Natural killer cell treated with Interleukin-12 subunit alpha and Interleukin-12 subunit beta and Interleukin-15 and Interleukin-18, amount 100 ng/mL, for 72 hours (primary cell): ENCODE data around the gene MARCHF5. TPM values are rescaled to one million over a fixed set of nuclear protein-coding genes. Genes with fewer than 3 reads are reported as not detected.
"Not testable (repeated sequence)": the region's sequence is repeated elsewhere in the genome, so short reads cannot be mapped to it uniquely, and the experiment has no call there.

Experiments
- ATAC-seq, 2 donors: fragments of 150-1000 bp; cut with Tn5 transposase in 1 of 2; sonication (Bioruptor Pico), chemical (Tn5 transposase) in 1 of 2; 2 replicates each; pipeline ENCODE4 v1.10.0; 2021
- DNase-seq: peaks from one replicate; pipeline ENCODE4 v3.0.0; 2022; ENCODE audit warnings: low spot score
- H3K27ac Mint-ChIP-seq, 2 donors: 1 replicate in 1 of 2; 2 replicates in 1 of 2; pipeline ENCODE4 v1.8.0; 2022; ENCODE audit warnings: mixed read lengths in 2 of 2, mild to moderate bottlenecking in 1 of 2, moderate library complexity in 1 of 2
- H3K27me3 Mint-ChIP-seq, 2 donors: 1 replicate in 1 of 2; 2 replicates in 1 of 2; pipeline ENCODE4 v1.8.0; 2022; ENCODE audit warnings: mixed read lengths in 2 of 2
- H3K36me3 Mint-ChIP-seq: one replicate; pipeline ENCODE4 v1.8.0; 2022; ENCODE audit warnings: mixed read lengths
- H3K4me1 Mint-ChIP-seq, 2 donors: 1 replicate in 1 of 2; 2 replicates in 1 of 2; pipeline ENCODE4 v1.8.0; 2022; ENCODE audit warnings: low read depth in 2 of 2, mixed read lengths in 2 of 2, mild to moderate bottlenecking in 1 of 2
- H3K4me3 Mint-ChIP-seq: one replicate; pipeline ENCODE4 v1.8.0; 2022; ENCODE audit warnings: mixed read lengths
- H3K9me3 Mint-ChIP-seq: 2 replicates; pipeline ENCODE4 v1.8.0; 2022; ENCODE audit warnings: mixed read lengths
- total RNA-seq, 2 donors: library from RNA; stranded (reverse); gene quantifications; one replicate each; pipeline ENCODE4 v1.2.3, GENCODE V29; 2022

MARCHF5 gene
- total RNA-seq, 2 donors from 2014 or later: 26.5 to 32.0 TPM

DNA sequence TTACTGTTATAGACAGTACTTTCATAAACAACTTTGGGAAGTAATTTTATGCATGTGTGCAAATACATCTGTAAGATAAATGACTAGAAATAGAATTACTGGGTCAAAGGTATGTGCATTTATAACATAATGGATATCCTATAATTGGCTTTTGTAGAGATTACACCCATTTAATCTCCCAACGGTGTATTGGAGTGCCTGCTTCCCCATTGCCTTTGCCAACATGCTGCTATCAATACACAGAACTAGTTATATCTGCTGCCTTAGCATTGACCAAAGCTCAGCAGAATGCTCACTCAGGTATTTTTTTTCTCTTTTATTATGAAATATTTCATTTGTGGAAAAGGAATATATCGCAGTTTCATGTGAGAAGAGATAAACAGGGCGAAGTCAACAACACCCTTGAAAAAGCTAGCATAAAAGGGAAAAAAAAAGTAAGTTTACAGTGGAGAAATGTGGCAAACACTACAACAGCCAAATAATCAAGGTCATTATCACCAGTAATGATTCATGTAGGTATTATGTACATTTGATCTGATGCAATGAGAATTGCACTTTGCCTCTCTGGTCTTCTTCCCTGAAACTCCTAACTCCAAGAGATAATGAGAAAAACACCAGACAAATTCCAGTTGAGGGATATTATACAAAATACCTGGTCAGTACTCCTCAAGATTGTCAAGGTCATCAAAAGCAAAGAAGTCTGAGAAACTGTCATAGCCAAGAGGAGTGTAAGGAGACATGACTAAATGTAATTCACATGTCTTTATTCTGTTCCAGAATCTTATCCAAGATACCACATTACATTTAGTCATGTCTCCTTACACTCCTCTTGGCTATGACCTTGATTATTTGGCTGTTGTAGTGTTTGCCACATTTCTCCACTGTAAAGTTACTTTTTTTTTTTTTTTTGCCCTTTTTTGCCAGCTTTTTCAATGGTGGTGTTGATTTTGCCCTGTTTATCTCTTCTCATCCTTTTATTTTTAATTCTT, 36.8 kb downstream of the MARCHF5 start:
- no peaks in the 10 kb centered on the region for H3K36me3 Mint-ChIP-seq
- ATAC-seq (no peak), DNase-seq (no peak)
- H3K27ac Mint-ChIP-seq: peak overlapping the region in 1 of 2 donors; percentile 22
- peaks cover 34 to 41% of the 10 kb centered on the region in 2 donors for H3K4me1 Mint-ChIP-seq
- no peak overlapping the region for H3K4me3 Mint-ChIP-seq
- H3K9me3 Mint-ChIP-seq: no peaks in the 10 kb centered on the region
- no peaks in the 10 kb centered on the region for H3K27me3 Mint-ChIP-seq

DNA sequence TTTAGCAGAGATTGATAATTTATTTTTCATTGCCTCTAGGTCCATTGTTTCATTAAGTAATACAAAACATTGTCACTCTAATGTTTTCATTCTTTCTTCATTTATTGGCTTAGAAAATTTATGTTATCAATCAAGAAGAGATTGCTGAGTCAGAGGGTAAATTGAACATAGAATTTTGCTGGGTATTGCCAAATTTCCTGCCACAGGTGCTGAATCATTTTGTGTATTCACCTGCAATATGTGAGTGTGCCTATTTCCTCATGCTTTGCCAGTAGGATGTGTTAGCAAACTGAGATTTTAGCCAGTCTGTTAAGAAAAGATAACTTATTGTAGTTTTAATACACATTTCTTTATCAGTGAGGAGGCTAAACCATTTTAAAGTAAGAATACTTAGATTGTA, 38.0 kb downstream of the MARCHF5 start:
- peak overlapping the region in 1 of 2 donors; percentile 22 for H3K27ac Mint-ChIP-seq
- DNase-seq (no peak), ATAC-seq (no peak)
- H3K9me3 Mint-ChIP-seq: no peaks in the 10 kb centered on the region
- H3K4me1 Mint-ChIP-seq: peaks cover 27 to 29% of the 10 kb centered on the region in 2 donors
- H3K4me3 Mint-ChIP-seq: no peak overlapping the region
- H3K36me3 Mint-ChIP-seq: no peaks in the 10 kb centered on the region
- H3K27me3 Mint-ChIP-seq: no peaks in the 10 kb centered on the region

DNA sequence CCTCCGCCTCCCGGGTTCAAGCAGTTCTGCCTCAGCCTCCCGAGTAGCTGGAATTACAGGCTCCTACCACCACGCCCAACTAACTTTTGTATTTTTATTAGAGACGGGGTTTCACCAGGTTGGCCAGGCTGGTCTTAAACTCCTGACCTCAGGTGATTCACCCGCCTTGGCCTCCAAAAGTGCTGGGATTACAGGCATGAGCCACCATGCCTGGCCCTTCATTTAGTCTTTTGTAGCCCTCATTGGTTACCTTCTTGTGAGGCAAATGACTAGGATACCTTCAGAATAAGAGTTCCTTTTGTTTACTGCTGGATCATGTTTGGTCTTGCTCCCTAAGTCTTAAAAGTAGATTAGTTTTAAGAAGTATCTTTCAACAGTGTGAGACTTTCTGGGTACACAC, 39.0 kb downstream of the MARCHF5 start:
- not testable (repeated sequence) for ATAC-seq, H3K9me3 Mint-ChIP-seq, H3K27ac Mint-ChIP-seq

DNA sequence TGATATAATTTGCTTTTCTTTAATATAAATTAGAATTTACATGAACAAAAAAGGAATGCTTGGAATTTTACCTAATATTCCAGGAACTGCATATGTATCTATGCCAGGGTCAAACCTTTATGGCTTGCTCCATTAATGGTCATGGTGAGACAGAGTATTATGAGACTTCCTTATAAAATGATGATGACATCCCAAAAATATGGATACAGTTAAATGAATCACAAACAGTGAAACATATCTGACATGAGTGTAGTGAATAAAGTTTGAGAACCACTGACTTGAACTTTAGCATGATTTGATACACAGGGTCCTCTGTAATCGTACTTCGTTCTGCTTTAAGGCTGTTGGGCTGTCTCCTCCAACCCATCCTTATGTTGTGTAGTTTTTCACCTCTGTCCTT, 51.8 kb downstream of the MARCHF5 start:
- ATAC-seq (no peak), DNase-seq (no peak)
- no peaks in the 10 kb centered on the region for H3K27me3 Mint-ChIP-seq
- H3K9me3 Mint-ChIP-seq: no peaks in the 10 kb centered on the region
- no peaks in the 10 kb centered on the region for H3K36me3 Mint-ChIP-seq
- H3K27ac Mint-ChIP-seq: peak overlapping the region in 1 of 2 donors; percentile 15
- no peak overlapping the region for H3K4me3 Mint-ChIP-seq
- peaks cover 0 to 6% of the 10 kb centered on the region in 2 donors for H3K4me1 Mint-ChIP-seq

More for the DNA sequence above, 39.0 kb downstream of the MARCHF5 start:
- not testable (repeated sequence) for H3K27me3 Mint-ChIP-seq, H3K36me3 Mint-ChIP-seq, H3K4me3 Mint-ChIP-seq, DNase-seq
- peaks cover 24 to 27% of the 10 kb centered on the region in 2 donors for H3K4me1 Mint-ChIP-seq

DNA sequence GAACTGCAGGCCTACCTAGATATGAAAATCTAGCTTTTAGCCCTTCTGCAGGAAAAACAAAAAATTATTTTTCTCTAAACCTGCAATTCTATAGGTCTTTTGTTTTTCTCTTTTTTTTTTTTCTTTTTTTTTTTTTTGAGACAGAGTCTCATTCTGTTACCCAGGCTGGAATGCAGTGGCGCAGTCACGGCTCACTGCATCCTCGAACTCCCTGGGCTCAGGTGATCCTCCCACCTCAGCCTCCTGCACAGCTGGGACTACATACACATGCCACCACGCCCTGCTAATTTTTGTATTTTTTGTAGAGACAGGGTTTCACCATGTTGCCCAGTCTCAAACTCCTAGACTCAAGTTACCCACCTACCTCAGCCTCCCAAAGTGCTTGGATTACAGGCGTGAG, 54.6 kb downstream of the MARCHF5 start:
- H3K9me3 Mint-ChIP-seq, H3K36me3 Mint-ChIP-seq, DNase-seq, H3K27me3 Mint-ChIP-seq, ATAC-seq, H3K27ac Mint-ChIP-seq, H3K4me3 Mint-ChIP-seq, H3K4me1 Mint-ChIP-seq: not testable (repeated sequence)

DNA sequence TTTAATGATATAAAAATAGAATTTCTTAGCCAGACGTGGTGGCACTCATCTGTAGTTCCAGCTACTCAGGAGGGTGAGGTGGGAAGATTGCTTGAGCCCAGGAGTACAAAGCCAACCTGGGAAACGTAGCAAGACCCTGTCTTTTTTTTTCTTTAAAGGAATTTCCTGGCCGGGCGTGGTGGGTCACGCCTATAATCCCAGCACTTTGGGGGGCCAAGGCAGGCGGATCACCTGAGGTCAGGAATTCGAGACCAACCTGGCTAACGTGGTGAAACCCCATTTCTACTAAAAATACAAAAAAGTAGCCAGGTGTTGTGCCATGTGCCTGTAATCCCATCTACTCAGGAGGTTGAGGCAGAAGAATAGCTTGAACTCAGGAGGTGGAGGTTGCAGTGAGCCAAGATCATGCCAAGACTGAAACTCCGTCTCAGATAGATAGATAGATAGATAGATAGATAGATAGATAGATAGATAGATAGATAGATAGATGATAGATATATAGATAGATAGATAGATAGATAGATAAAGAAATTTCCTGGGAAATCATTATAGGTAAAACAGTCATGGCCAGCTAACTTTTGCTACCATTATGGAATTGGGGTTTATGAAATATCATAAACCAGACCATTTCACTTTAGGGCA, 56.2 kb downstream of the MARCHF5 start:
- H3K9me3 Mint-ChIP-seq: not testable (repeated sequence)

DNA sequence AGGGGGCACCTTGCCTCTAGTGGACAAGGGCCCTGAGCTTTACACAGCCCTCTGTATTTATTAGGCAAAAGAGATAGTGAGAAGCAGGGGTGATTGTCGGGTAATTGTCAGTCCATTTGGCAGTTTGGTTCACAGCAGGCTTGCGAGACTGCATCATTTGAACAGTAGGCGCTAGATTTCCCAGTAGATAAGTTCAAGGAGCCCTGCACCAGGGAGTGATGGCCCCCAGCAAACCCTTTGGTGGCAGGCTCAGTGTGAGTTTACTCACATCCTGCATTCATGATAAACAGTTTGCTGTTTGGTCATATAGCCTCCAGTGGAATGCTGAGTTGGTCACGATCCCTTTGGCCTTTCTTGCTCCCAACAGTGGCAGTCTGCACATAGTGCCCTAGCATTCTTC, 59.4 kb downstream of the MARCHF5 start:
- Mint-ChIP-seq H3K36me3 (peaks cover 8% of the 10 kb centered on the region), H3K9me3 (no peaks in the 10 kb centered on the region), H3K4me1 (peaks cover 0 to 4% of the 10 kb centered on the region in 2 donors), H3K4me3 (no peak overlapping the region), H3K27me3 (no peaks in the 10 kb centered on the region), H3K27ac (no peak overlapping the region)
- no peak for ATAC-seq
- no peak for DNase-seq

More for the DNA sequence above, 56.2 kb downstream of the MARCHF5 start:
- H3K27ac Mint-ChIP-seq, H3K27me3 Mint-ChIP-seq, H3K36me3 Mint-ChIP-seq, ATAC-seq, H3K4me3 Mint-ChIP-seq, DNase-seq, H3K4me1 Mint-ChIP-seq: not testable (repeated sequence)

DNA sequence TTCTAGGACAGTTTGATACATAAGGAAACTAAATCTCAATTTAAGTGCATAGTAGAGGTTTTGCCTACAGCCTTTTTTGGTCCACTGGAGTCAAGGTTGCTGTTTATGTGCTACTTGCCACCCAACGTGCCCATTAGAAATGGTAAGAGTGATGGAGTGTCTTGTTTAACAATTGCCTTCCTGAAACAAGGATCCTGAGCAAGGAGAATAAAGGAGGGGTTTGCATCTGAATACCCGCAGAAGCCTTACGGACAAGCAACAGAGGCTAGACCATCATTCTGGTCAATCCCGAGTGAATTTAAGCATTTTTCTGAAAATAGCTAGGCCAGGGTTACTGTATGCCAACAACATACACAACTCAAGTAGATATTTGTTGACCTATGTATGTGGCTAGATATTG, 63.6 kb downstream of the MARCHF5 start:
- Mint-ChIP-seq H3K9me3 (no peaks in the 10 kb centered on the region), H3K4me1 (peaks cover 0 to 4% of the 10 kb centered on the region in 2 donors), H3K4me3 (no peak overlapping the region), H3K27me3 (peaks cover 0 to 3% of the 10 kb centered on the region in 2 donors), H3K27ac (no peak overlapping the region), H3K36me3 (peaks cover 7% of the 10 kb centered on the region)
- ATAC-seq (no peak), DNase-seq (no peak)

DNA sequence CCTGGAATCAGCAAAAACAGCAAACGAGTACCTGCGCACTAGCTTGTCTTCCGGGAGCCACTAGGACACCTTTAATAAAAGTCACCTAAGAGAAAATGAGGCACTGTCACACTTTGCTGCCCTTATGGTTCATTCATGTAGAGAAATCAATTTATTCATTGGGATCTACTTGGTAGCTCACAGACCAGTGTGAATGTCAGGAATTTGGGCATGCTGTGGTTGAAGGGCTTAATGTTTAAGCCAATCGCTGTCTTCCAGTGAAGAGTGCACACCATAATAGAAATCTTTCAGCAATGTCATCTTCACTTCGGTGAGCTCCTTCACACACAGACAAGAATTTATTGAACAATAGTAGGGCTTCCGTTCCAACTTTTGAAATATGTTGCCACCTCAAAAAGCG, 65.1 kb downstream of the MARCHF5 start:
- H3K4me1 Mint-ChIP-seq: no peaks in the 10 kb centered on the region
- peaks cover 4% of the 10 kb centered on the region in 2 donors for H3K27me3 Mint-ChIP-seq
- no peak for ATAC-seq
- DNase-seq: no peak
- H3K9me3 Mint-ChIP-seq: no peaks in the 10 kb centered on the region
- H3K4me3 Mint-ChIP-seq: no peak overlapping the region
- no peak overlapping the region for H3K27ac Mint-ChIP-seq
- H3K36me3 Mint-ChIP-seq: no peaks in the 10 kb centered on the region

DNA sequence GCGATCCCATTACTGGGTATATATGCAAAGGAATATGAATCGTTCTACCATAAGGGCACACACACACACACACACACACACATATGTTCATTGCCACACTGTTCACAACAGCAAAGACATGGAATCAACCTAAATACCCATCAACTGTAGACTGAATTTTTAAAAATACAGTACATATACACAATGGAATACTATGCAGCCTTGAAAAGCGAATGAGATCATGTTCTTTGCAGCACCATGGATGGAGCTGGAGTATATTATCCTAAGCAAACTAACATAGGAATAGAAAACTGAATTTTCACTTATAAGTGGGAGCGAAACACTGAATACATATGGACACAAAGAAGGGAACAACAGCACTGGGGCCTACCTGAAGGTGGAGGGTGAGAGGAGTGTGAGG, 72.5 kb downstream of the MARCHF5 start:
- H3K4me3 Mint-ChIP-seq: no peak overlapping the region
- no peaks in the 10 kb centered on the region for H3K36me3 Mint-ChIP-seq
- H3K9me3 Mint-ChIP-seq: peaks cover 4% of the 10 kb centered on the region
- no peak for DNase-seq
- no peak for ATAC-seq
- H3K27me3 Mint-ChIP-seq: peaks cover 11 to 25% of the 10 kb centered on the region in 2 donors
- H3K4me1 Mint-ChIP-seq: no peaks in the 10 kb centered on the region
- no peak overlapping the region for H3K27ac Mint-ChIP-seq

DNA sequence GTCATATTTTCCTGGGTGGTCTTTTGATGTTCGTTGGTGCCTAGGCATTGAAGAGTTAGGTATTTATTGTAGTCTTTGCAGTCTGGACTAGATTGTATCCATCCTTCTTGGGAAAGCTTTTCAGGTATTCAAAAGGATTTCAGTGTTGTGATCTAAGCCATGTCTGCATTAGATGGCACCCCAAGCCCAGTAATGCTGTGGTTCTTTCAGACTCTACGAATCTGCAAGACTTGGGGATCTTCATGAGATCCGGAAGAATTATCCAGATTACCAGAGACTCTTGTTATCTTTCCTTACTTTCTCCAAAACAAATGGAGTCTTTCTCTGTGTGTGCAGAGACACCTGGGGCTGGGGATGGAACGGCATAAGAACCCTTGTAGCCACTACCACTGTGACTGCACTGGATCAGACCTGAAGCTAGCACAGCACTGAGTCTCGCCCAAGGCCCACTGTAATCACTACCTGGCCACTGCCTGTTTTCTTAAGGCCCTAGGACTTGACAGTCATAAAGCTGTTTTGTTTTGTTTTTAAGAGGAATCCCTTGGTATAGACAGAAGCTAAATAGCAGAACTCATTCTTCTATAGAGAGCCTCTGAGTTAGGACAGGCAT, 75.5 kb downstream of the MARCHF5 start:
- DNase-seq: no peak
- no peaks in the 10 kb centered on the region for H3K36me3 Mint-ChIP-seq
- no peaks in the 10 kb centered on the region for H3K4me1 Mint-ChIP-seq
- H3K9me3 Mint-ChIP-seq: peaks cover under 1% of the 10 kb centered on the region
- H3K4me3 Mint-ChIP-seq: no peak overlapping the region
- ATAC-seq: no peak
- peaks cover 2 to 16% of the 10 kb centered on the region in 2 donors for H3K27me3 Mint-ChIP-seq
- no peak overlapping the region for H3K27ac Mint-ChIP-seq

DNA sequence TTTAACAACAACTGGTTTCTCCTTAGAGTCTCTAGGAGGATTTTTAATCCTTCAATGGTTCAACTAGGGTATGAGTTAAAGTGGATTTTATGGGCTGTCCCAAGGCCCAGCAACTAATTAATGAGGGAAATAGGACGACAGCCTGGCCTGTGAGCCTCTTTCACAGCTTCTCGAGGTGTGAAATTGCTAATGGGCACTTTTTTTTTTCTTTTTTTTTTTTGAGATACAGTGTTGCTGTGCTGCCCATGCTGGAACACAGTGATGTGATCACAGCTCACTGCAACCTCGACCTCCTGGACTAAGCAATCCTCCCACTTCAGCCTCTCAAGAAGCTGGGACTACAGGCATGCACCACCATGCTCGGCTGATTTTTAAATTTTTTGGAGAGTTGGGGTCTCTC, 87.0 kb downstream of the MARCHF5 start:
- no peak overlapping the region for H3K27ac Mint-ChIP-seq
- no peak for ATAC-seq
- no peak for DNase-seq
- H3K9me3 Mint-ChIP-seq: no peaks in the 10 kb centered on the region
- H3K27me3 Mint-ChIP-seq: peaks cover 2 to 16% of the 10 kb centered on the region in 2 donors
- H3K4me3 Mint-ChIP-seq: no peak overlapping the region
- no peaks in the 10 kb centered on the region for H3K4me1 Mint-ChIP-seq
- H3K36me3 Mint-ChIP-seq: no peaks in the 10 kb centered on the region

DNA sequence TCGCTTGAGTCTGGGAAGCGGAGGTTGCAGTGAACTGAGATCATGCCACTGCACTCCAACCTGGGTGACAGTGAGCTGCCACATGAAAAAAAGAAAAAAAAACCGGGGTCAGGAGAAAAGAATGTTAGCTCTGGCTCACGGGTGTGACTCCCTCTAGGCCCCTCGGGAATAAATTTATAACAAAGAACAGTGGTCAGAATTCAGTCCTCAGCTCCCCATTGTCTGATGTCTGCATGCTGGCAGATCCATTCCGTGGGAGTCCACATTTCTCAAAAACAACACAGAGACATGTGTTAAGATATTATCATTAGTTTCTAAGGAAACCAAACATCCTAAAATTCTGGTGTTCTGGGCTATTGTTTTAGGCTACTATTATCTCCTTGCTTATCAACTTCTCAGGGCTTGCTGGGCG, 90.6 kb downstream of the MARCHF5 start:
- Mint-ChIP-seq H3K9me3 (no peaks in the 10 kb centered on the region), H3K36me3 (no peaks in the 10 kb centered on the region), H3K27ac (no peak overlapping the region), H3K27me3 (peaks cover 2 to 10% of the 10 kb centered on the region in 2 donors), H3K4me1 (no peaks in the 10 kb centered on the region), H3K4me3 (no peak overlapping the region)
- DNase-seq (no peak), ATAC-seq (no peak)

DNA sequence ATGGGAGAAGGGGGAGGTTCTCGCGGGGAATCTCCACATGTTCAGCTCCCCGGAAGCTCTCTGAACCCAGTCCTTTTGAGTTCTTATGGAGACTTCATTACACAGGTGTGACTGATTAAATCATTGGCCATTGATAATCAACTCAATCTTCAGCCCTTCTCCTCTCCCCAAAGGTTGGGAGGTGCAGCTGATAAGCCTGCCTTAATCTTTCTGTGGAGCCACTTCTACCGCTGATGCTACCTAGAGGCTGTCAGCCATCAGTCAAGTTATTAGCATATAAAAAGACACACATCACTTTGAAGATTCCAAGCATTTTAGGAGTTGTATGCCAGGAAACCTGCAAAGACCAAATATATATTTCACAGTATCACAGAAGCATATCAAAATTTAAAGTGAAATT, 91.7 kb downstream of the MARCHF5 start:
- no peak overlapping the region for H3K27ac Mint-ChIP-seq
- no peaks in the 10 kb centered on the region for H3K9me3 Mint-ChIP-seq
- H3K4me1 Mint-ChIP-seq: no peaks in the 10 kb centered on the region
- peaks cover 4 to 10% of the 10 kb centered on the region in 2 donors for H3K27me3 Mint-ChIP-seq
- H3K36me3 Mint-ChIP-seq: no peaks in the 10 kb centered on the region
- no peak overlapping the region for H3K4me3 Mint-ChIP-seq
- DNase-seq (no peak), ATAC-seq (no peak)
